Trophoblast cell (in vitro differentiated cells and primary cell): ENCODE measurements around the gene PPT1.
"Not testable (repeated sequence)": the region's sequence is repeated elsewhere in the genome, so short reads cannot be mapped to it uniquely, and the experiment has no call there.

Experiments
- DNase-seq, 2 donors: peaks; one replicate each; pipeline ENCODE4 v3.0.0-alpha.2; 2016
- H2AFZ ChIP-seq: 2 replicates; pipeline ENCODE4 v1.6.1; 2013; ENCODE audit warnings: low read length, moderate library complexity, mild to moderate bottlenecking; ENCODE audit not compliant: insufficient read depth, poor library complexity
- H2AK5ac ChIP-seq: 2 replicates; pipeline ENCODE4 v1.6.1; 2013; ENCODE audit warnings: mild to moderate bottlenecking, low read length
- H2BK120ac ChIP-seq: 2 replicates; pipeline ENCODE4 v1.6.1; 2013; ENCODE audit warnings: low read length, mild to moderate bottlenecking, moderate library complexity; ENCODE audit not compliant: insufficient read depth, poor library complexity
- H2BK12ac ChIP-seq: 2 replicates; pipeline ENCODE4 v1.6.1; 2013; ENCODE audit warnings: mild to moderate bottlenecking, low read length, moderate library complexity
- H2BK5ac ChIP-seq: 2 replicates; pipeline ENCODE4 v1.6.1; 2013; ENCODE audit warnings: low read length, low read depth, moderate library complexity, mild to moderate bottlenecking; ENCODE audit not compliant: poor library complexity
- H3K14ac ChIP-seq: 2 replicates; pipeline ENCODE4 v1.6.1; 2013; ENCODE audit warnings: mild to moderate bottlenecking, low read length
- H3K18ac ChIP-seq: 2 replicates; pipeline ENCODE4 v1.6.1; 2013; ENCODE audit warnings: mild to moderate bottlenecking, low read length
- H3K23ac ChIP-seq: 2 replicates; pipeline ENCODE4 v1.6.1; 2013; ENCODE audit warnings: low read length
- H3K27ac ChIP-seq: 2 replicates; pipeline ENCODE4 v1.5.1; 2013; ENCODE audit warnings: low read depth, mild to moderate bottlenecking, inconsistent platforms, low read length, moderate library complexity
- H3K27me3 ChIP-seq: 2 replicates; pipeline ENCODE4 v1.6.1; 2013; ENCODE audit warnings: inconsistent platforms, mild to moderate bottlenecking, low read length, moderate library complexity; ENCODE audit not compliant: insufficient read depth
- H3K36me3 ChIP-seq, 2 experiments: 1 replicate in 1 of 2; 2 replicates in 1 of 2; pipeline ENCODE4 v1.6.1; 2013; ENCODE audit warnings: low read length in 2 of 2, mild to moderate bottlenecking in 2 of 2, moderate library complexity in 1 of 2; ENCODE audit not compliant: insufficient read depth in 2 of 2, control insufficient read depth in 1 of 2
- H3K4ac ChIP-seq: 2 replicates; pipeline ENCODE4 v1.6.1; 2013; ENCODE audit warnings: low read depth, mild to moderate bottlenecking, low read length, moderate library complexity
- H3K4me1 ChIP-seq, 2 experiments: 1 replicate in 1 of 2; 2 replicates in 1 of 2; pipeline ENCODE4 v1.6.1; 2013; ENCODE audit warnings: low read length in 2 of 2, mild to moderate bottlenecking in 2 of 2, moderate library complexity in 1 of 2; ENCODE audit not compliant: insufficient read depth in 2 of 2, control insufficient read depth in 1 of 2
- H3K4me2 ChIP-seq: 2 replicates; pipeline ENCODE4 v1.6.1; 2013; ENCODE audit warnings: inconsistent platforms, mild to moderate bottlenecking, low read length, moderate library complexity
- H3K4me3 ChIP-seq: 2 replicates; pipeline ENCODE4 v1.5.1; 2013; ENCODE audit warnings: mild to moderate bottlenecking, low read depth, low read length, inconsistent platforms
- H3K79me1 ChIP-seq: one replicate; pipeline ENCODE4 v1.6.1; 2013; ENCODE audit warnings: low read length
- H3K79me2 ChIP-seq: 2 replicates; pipeline ENCODE4 v1.6.1; 2013; ENCODE audit warnings: low read length, mild to moderate bottlenecking; ENCODE audit not compliant: control insufficient read depth, insufficient read depth, poor library complexity
- H3K9ac ChIP-seq: 2 replicates; pipeline ENCODE4 v1.6.1; 2013; ENCODE audit warnings: mild to moderate bottlenecking, low read length
- H3K9me3 ChIP-seq: 2 replicates; pipeline ENCODE4 v1.6.1; 2013; ENCODE audit warnings: low read depth, mild to moderate bottlenecking, control low read depth, inconsistent platforms, low read length; ENCODE audit not compliant: insufficient read depth
- H4K12ac ChIP-seq: 2 replicates; pipeline ENCODE4 v1.6.1; 2013; ENCODE audit warnings: low read depth, mild to moderate bottlenecking, low read length, moderate library complexity
- H4K8ac ChIP-seq: 2 replicates; pipeline ENCODE4 v1.6.1; 2013; ENCODE audit warnings: low read depth, mild to moderate bottlenecking, low read length, moderate library complexity
- H4K91ac ChIP-seq: one replicate; pipeline ENCODE4 v1.6.1; 2013; ENCODE audit warnings: low read depth, mild to moderate bottlenecking, low read length, moderate library complexity
- WGBS: extraction: QIAGEN DNeasy Blood & Tissue Kit; methylation state at CpG from one replicate; pipeline ENCODE4 v1.1.7; 2013; ENCODE audit warnings: missing lambda C conversion rate; ENCODE audit not compliant: insufficient read length, insufficient coverage; ENCODE audit errors: extremely low coverage; 5-methylcytosine and 5-hydroxymethylcytosine counted together

The PPT1 gene

GRCh38 chr1:40092241-40092640 lies 4.8 kb downstream of the PPT1 start:
- H2BK5ac ChIP-seq = no peak overlapping the region
- peaks cover 2% of the 10 kb centered on the region for H3K79me1 ChIP-seq
- no peak overlapping the region for H3K27ac ChIP-seq
- H3K14ac ChIP-seq = no peak overlapping the region
- H3K9ac ChIP-seq = no peak overlapping the region
- H2AFZ ChIP-seq = no peak overlapping the region
- no peak overlapping the region for H3K23ac ChIP-seq
- no peak overlapping the region for H3K18ac ChIP-seq
- WGBS = no CpG with 5 or more reads among the region's 2 CpGs
- H2AK5ac ChIP-seq = no peak overlapping the region
- H3K79me2 ChIP-seq = no peaks in the 10 kb centered on the region
- H4K8ac ChIP-seq = no peak overlapping the region
- DNase-seq = peak; percentile 72 to 91
- no peak overlapping the region for H3K4me2 ChIP-seq
- no peak overlapping the region for H2BK12ac ChIP-seq
- no peaks in the 10 kb centered on the region for H3K9me3 ChIP-seq
- H3K4me3 ChIP-seq = no peak overlapping the region
- H2BK120ac ChIP-seq = no peak overlapping the region
- peaks cover 6 to 9% of the 10 kb centered on the region in 2 experiments for H3K36me3 ChIP-seq
- H4K91ac ChIP-seq = no peak overlapping the region
- H3K27me3 ChIP-seq = no peaks in the 10 kb centered on the region
- no peak overlapping the region for H4K12ac ChIP-seq
- H3K4me1 ChIP-seq = peaks cover under 1 to 3% of the 10 kb centered on the region in 2 experiments
- no peak overlapping the region for H3K4ac ChIP-seq

GRCh38 chr1:40090652-40091355 lies 6.2 kb downstream of the PPT1 start:
- no peak overlapping the region for H3K23ac ChIP-seq
- H3K36me3 ChIP-seq = peaks cover 9 to 10% of the 10 kb centered on the region in 2 experiments
- no peak overlapping the region for H3K18ac ChIP-seq
- H3K9ac ChIP-seq = no peak overlapping the region
- H2AFZ ChIP-seq = no peak overlapping the region
- no peak overlapping the region for H2BK120ac ChIP-seq
- H4K8ac ChIP-seq = no peak overlapping the region
- no peak overlapping the region for H2AK5ac ChIP-seq
- WGBS = no CpG with 5 or more reads among the region's 5 CpGs
- H3K79me1 ChIP-seq = no peaks in the 10 kb centered on the region
- H3K4me2 ChIP-seq = no peak overlapping the region
- H3K27me3 ChIP-seq = no peaks in the 10 kb centered on the region
- H3K4ac ChIP-seq = no peak overlapping the region
- no peak overlapping the region for H2BK5ac ChIP-seq
- no peak overlapping the region for H2BK12ac ChIP-seq
- H4K12ac ChIP-seq = no peak overlapping the region
- H3K9me3 ChIP-seq = no peaks in the 10 kb centered on the region
- no peaks in the 10 kb centered on the region for H3K4me1 ChIP-seq
- H3K4me3 ChIP-seq = no peak overlapping the region
- H3K27ac ChIP-seq = no peak overlapping the region
- no peak overlapping the region for H4K91ac ChIP-seq
- no peaks in the 10 kb centered on the region for H3K79me2 ChIP-seq
- DNase-seq = peak; percentile 75 to 92
- no peak overlapping the region for H3K14ac ChIP-seq

GRCh38 chr1:40084750-40085149 lies 12.3 kb downstream of the PPT1 start:
- not testable (repeated sequence) for H3K4me3 ChIP-seq, H4K8ac ChIP-seq, H3K4me1 ChIP-seq

GRCh38 chr1:40081871-40082270 lies 15.2 kb downstream of the PPT1 start:
- DNase-seq = no peak
- no peaks in the 10 kb centered on the region for H3K27me3 ChIP-seq

More at GRCh38 chr1:40084750-40085149, 12.3 kb downstream of the PPT1 start:
- WGBS = no CpG with 5 or more reads among the region's 11 CpGs
- not testable (repeated sequence) for H3K79me2 ChIP-seq, H3K4me2 ChIP-seq, H3K9me3 ChIP-seq, H3K14ac ChIP-seq, H4K91ac ChIP-seq, H2AK5ac ChIP-seq, H3K27ac ChIP-seq, H3K79me1 ChIP-seq, H3K18ac ChIP-seq, H3K4ac ChIP-seq, H3K23ac ChIP-seq, H4K12ac ChIP-seq, H2BK5ac ChIP-seq, H2BK12ac ChIP-seq, H2BK120ac ChIP-seq, H2AFZ ChIP-seq, H3K27me3 ChIP-seq, H3K9ac ChIP-seq
- DNase-seq = peak; percentile 52 to 84
- H3K36me3 ChIP-seq = peaks cover 10% of the 10 kb centered on the region in 2 experiments

More at GRCh38 chr1:40081871-40082270, 15.2 kb downstream of the PPT1 start:
- Histone ChIP-seq H3K4me3 (no peak overlapping the region), H3K9me3 (no peaks in the 10 kb centered on the region), H4K12ac (no peak overlapping the region), H2AFZ (no peak overlapping the region), H2BK5ac (no peak overlapping the region), H3K27ac (no peak overlapping the region), H4K91ac (no peak overlapping the region), H2AK5ac (no peak overlapping the region), H2BK12ac (no peak overlapping the region), H4K8ac (no peak overlapping the region), H2BK120ac (no peak overlapping the region), H3K18ac (no peak overlapping the region), H3K23ac (no peak overlapping the region), H3K79me1 (no peaks in the 10 kb centered on the region), H3K9ac (no peak overlapping the region), H3K4me1 (no peaks in the 10 kb centered on the region), H3K36me3 (peaks cover 9 to 11% of the 10 kb centered on the region in 2 experiments), H3K4me2 (no peak overlapping the region), H3K14ac (no peak overlapping the region), H3K79me2 (no peaks in the 10 kb centered on the region), H3K4ac (no peak overlapping the region)
- WGBS = no CpG with 5 or more reads among the region's 7 CpGs
